Activated CD4-positive, alpha-beta T cell treated with anti-CD3 and anti-CD28 coated beads, Interleukin-2, amount 50 U/mL, for 1 hour (primary cell): ENCODE results near the gene ACO1.

Experiments used
- DNase-seq: peaks from one replicate; pipeline ENCODE4 v3.0.0-alpha.2; 2020

The ACO1 gene

GRCh38 chr9:32384002-32384363, 460 bp upstream of the ACO1 start:
- DNase-seq = no peak

- no peak for DNase-seq
These were observed 875 bp downstream of the ACO1 start for GRCh38 chr9:32385152-32385884.

GRCh38 chr9:32385885-32386283, 1.4 kb downstream of the ACO1 start:
- no peak for DNase-seq

GRCh38 chr9:32387256-32387655, 2.8 kb downstream of the ACO1 start:
- DNase-seq = no peak

- no peak for DNase-seq
These were observed 4.9 kb downstream of the ACO1 start for GRCh38 chr9:32389365-32389764.

GRCh38 chr9:32393911-32394310, 9.5 kb downstream of the ACO1 start:
- no peak for DNase-seq

GRCh38 chr9:32394381-32395049, 10.1 kb downstream of the ACO1 start:
- no peak for DNase-seq

- no peak for DNase-seq
These were observed 11.2 kb downstream of the ACO1 start for GRCh38 chr9:32395510-32396216.

- no peak for DNase-seq
These were observed 13.8 kb downstream of the ACO1 start for GRCh38 chr9:32398207-32398606.

GRCh38 chr9:32399110-32399815, 14.8 kb downstream of the ACO1 start:
- no peak for DNase-seq

GRCh38 chr9:32401488-32401887, 17.0 kb downstream of the ACO1 start:
- DNase-seq = no peak

GRCh38 chr9:32403567-32404260, 19.3 kb downstream of the ACO1 start:
- DNase-seq = no peak

- DNase-seq = no peak
These were observed 20.0 kb downstream of the ACO1 start for GRCh38 chr9:32404402-32404801.

GRCh38 chr9:32404856-32405255, 20.4 kb downstream of the ACO1 start:
- DNase-seq = no peak

- DNase-seq = no peak
These were observed 21.1 kb downstream of the ACO1 start for GRCh38 chr9:32405506-32405905.

- no peak for DNase-seq
These were observed 21.6 kb downstream of the ACO1 start for GRCh38 chr9:32406046-32406445.

GRCh38 chr9:32411753-32412152, 27.3 kb downstream of the ACO1 start:
- no peak for DNase-seq

- DNase-seq = no peak
These were observed 28.0 kb downstream of the ACO1 start for GRCh38 chr9:32412440-32412839.

GRCh38 chr9:32413424-32413823, 29.0 kb downstream of the ACO1 start:
- no peak for DNase-seq

- no peak for DNase-seq
These were observed 30.4 kb downstream of the ACO1 start for GRCh38 chr9:32414856-32415255.

- no peak for DNase-seq
These were observed 35.5 kb downstream of the ACO1 start for GRCh38 chr9:32419921-32420320.

- no peak for DNase-seq
These were observed 37.9 kb downstream of the ACO1 start for GRCh38 chr9:32422237-32422806.

- no peak for DNase-seq
These were observed 38.9 kb downstream of the ACO1 start for GRCh38 chr9:32423371-32423770.
